DMS153 (cell line): ENCODE measurements around the gene SUGCT.
A peak's percentile ranks its signal among the peaks of the same experiment; 100 is the strongest.
"Not testable (repeated sequence)": the region's sequence is repeated elsewhere in the genome, so short reads cannot be mapped to it uniquely, and the experiment has no call there.

Experiments used
- DNase-seq: peaks from one replicate; lab custom pipeline; 2025; lab: John Stamatoyannopoulos, UW

The SUGCT gene

GRCh38 chr7:40627361-40627760 is 492.6 kb downstream of the SUGCT start:
- not testable (repeated sequence) for DNase-seq

- no peak for DNase-seq
Observed at GRCh38 chr7:40629891-40630290, 495.1 kb downstream of the SUGCT start.

GRCh38 chr7:40634118-40634517 is 499.3 kb downstream of the SUGCT start:
- DNase-seq = no peak

- DNase-seq = no peak
Observed at GRCh38 chr7:40638545-40639320, 503.9 kb downstream of the SUGCT start.

GRCh38 chr7:40640566-40640965 is 505.8 kb downstream of the SUGCT start:
- DNase-seq = no peak

GRCh38 chr7:40641701-40642100 is 506.9 kb downstream of the SUGCT start:
- DNase-seq = no peak

GRCh38 chr7:40643664-40644063 is 508.9 kb downstream of the SUGCT start:
- DNase-seq = no peak

- peak; percentile 59 for DNase-seq
Observed at GRCh38 chr7:40644454-40645188, 509.8 kb downstream of the SUGCT start.

- DNase-seq = peak; percentile 15
Observed at GRCh38 chr7:40645197-40645596, 510.4 kb downstream of the SUGCT start.

- DNase-seq = no peak
Observed at GRCh38 chr7:40646717-40647116, 511.9 kb downstream of the SUGCT start.

- no peak for DNase-seq
Observed at GRCh38 chr7:40647719-40648118, 512.9 kb downstream of the SUGCT start.

GRCh38 chr7:40649247-40649646 is 514.4 kb downstream of the SUGCT start:
- DNase-seq = no peak

- DNase-seq = not testable (repeated sequence)
Observed at GRCh38 chr7:40650903-40651302, 516.1 kb downstream of the SUGCT start.

- no peak for DNase-seq
Observed at GRCh38 chr7:40654171-40654570, 519.4 kb downstream of the SUGCT start.

GRCh38 chr7:40655426-40655825 is 520.6 kb downstream of the SUGCT start:
- DNase-seq = no peak

- no peak for DNase-seq
Observed at GRCh38 chr7:40656349-40656748, 521.5 kb downstream of the SUGCT start.

GRCh38 chr7:40658729-40659128 is 523.9 kb downstream of the SUGCT start:
- no peak for DNase-seq

GRCh38 chr7:40659231-40659630 is 524.4 kb downstream of the SUGCT start:
- no peak for DNase-seq

- no peak for DNase-seq
Observed at GRCh38 chr7:40673285-40673684, 538.5 kb downstream of the SUGCT start.

- no peak for DNase-seq
Observed at GRCh38 chr7:40674316-40674715, 539.5 kb downstream of the SUGCT start.

- DNase-seq = no peak
Observed at GRCh38 chr7:40675741-40676140, 540.9 kb downstream of the SUGCT start.

GRCh38 chr7:40676221-40676620 is 541.4 kb downstream of the SUGCT start:
- no peak for DNase-seq

GRCh38 chr7:40680657-40681056 is 545.9 kb downstream of the SUGCT start:
- DNase-seq = no peak
